ENCODE data around the gene SMC1B. TPM values are rescaled to one million over a fixed set of nuclear protein-coding genes. Genes with fewer than 3 reads are reported as not detected.

The SMC1B gene
- total RNA-seq, result under 1 TPM; 0.62 to 0.67 TPM

DNA sequence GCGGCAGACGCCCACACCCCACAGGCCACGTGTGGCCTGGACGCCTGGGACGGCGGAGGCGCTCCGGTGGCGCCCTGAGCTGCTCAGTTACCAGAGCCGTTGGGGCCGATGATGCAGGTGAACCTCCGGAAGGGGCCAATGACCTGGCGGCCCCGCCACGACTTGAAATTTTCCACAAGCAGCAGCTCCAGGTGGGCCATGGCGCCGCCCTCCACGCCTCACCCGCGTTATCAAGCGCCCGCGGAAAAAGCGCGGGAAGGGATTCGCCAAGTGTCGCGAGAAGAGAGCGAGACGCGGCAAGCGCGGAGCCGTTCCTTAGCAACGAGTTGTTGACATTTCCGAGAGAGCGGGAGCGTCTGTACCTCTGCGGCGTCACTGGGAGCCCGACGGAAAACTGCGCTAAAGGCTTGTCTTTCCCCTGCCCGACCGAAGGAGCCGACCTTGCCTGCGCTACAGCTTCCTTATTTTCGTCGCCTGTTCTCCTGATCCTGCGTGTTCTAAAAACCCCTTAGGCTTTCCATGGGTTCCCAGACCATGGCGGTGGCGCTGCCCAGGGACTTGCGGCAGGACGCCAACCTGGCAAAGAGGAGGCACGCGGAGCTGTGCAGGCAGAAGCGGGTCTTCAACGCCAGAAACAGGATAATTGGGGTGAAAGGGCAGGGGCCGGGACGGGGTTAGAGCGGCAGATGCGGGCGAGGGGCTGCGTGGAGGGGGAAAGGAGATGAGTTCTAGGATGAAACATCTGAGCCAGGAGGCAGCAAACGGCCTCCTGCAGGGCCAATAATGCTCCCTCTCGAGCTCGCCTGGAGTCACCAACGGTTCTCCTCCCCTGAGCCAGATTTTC lies at the start of gene SMC1B, which contains the start of gene RIBC2:
Gene SMC1B, minus strand, starts transcription at position 232 of the 844 bp plus-strand sequence. Its CDS starts 32 bp downstream, at position 200.
Gene RIBC2, plus strand, starts transcription at position 326 of the 844 bp plus-strand sequence. Its CDS starts 194 bp downstream, at position 520.
- CTCF ChIA-PET, result interaction anchor here (0.5 to 1.1 kb wide), 4 partner anchors 23 to 101 kb away, joined by 3 to 4 read pairs (median 4); no protein-coding TSS in a partner anchor
- Mint-ChIP-seq H3K9me3 (ENCODE audit: low read depth) (no peaks in the 10 kb centered on the region), H3K4me3 (peak within 1 kb of the TSS; percentile 78), H3K36me3 (ENCODE audit: low read depth) (peaks cover 6% of the 10 kb centered on the region), H3K27me3 (peaks cover 8% of the 10 kb centered on the region), H3K27ac (peak within 1 kb of the TSS; percentile 75), H3K4me1 (peaks cover 10% of the 10 kb centered on the region)
- peak; percentile 93 for DNase-seq
- intact Hi-C loops (cut with DNase I, micrococcal nuclease), result loop anchor here in 1 of 2 experiments (1.0 kb wide), 4 partner anchors 22 to 194 kb away; partner anchors contain the start of gene FAM118A
- peak; percentile 96 for ATAC-seq
- POLR2A ChIA-PET, result interaction anchor here (1.1 kb wide), 1 partner anchor 91 kb away, joined by 4 read pairs; no protein-coding TSS in a partner anchor

GRCh38 chr22:45462034-45462655 lies 48.7 kb upstream of the SMC1B start:
- ATAC-seq, result no peak
- Mint-ChIP-seq H3K4me1 (no peaks in the 10 kb centered on the region), H3K27me3 (peaks cover 6% of the 10 kb centered on the region), H3K4me3 (no peak overlapping the region), H3K9me3 (ENCODE audit: low read depth) (peaks cover 3% of the 10 kb centered on the region), H3K27ac (no peak overlapping the region), H3K36me3 (ENCODE audit: low read depth) (no peaks in the 10 kb centered on the region)
- DNase-seq, result no peak
- intact Hi-C loops (cut with DNase I, micrococcal nuclease), result no loop called here
- ChIA-PET POLR2A (no interaction called here), CTCF (interaction anchor here (0.5 to 0.6 kb wide), 2 partner anchors 192 to 272 kb away, joined by 3 to 4 read pairs; no protein-coding TSS in a partner anchor)

GRCh38 chr22:45460288-45461109 lies 47.1 kb upstream of the SMC1B start:
- ChIA-PET POLR2A (no interaction called here), CTCF (interaction anchor here (0.7 kb wide), 1 partner anchor 12 kb away, joined by 3 read pairs; no protein-coding TSS in a partner anchor)
- DNase-seq, result no peak
- Mint-ChIP-seq H3K27ac (no peak overlapping the region), H3K36me3 (ENCODE audit: low read depth) (no peaks in the 10 kb centered on the region), H3K27me3 (peaks cover 6% of the 10 kb centered on the region), H3K9me3 (ENCODE audit: low read depth) (no peaks in the 10 kb centered on the region), H3K4me1 (no peaks in the 10 kb centered on the region), H3K4me3 (no peak overlapping the region)
- no peak for ATAC-seq
- intact Hi-C loops (cut with DNase I, micrococcal nuclease), result no loop called here

GRCh38 chr22:45459235-45459634 lies 45.8 kb upstream of the SMC1B start:
- intact Hi-C loops (cut with DNase I, micrococcal nuclease), result no loop called here
- H3K4me3 Mint-ChIP-seq, result no peak overlapping the region

DNA sequence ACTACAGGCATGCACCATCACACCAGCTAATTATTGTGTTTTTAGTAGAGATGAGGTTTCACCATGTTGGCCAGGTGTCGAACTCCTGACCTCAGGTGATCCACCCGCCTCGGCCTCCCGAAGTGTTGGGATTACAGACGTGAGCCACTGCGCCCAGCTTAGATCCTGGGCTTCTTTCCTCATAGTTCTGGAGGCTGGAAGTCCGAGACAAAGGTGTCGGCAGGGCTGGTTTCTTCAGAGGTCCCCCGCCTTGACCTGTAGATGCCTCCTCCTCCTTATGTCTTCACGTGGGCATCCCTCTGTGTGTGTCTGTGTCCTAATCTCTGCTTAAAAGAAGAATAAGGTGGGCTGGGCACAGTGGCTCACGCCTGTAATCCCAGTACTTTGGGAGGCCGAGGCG lies 45.1 kb upstream of the SMC1B start:
- Mint-ChIP-seq H3K27me3 (no peaks in the 10 kb centered on the region), H3K4me1 (no peaks in the 10 kb centered on the region), H3K27ac (no peak overlapping the region), H3K9me3 (ENCODE audit: low read depth) (no peaks in the 10 kb centered on the region), H3K36me3 (ENCODE audit: low read depth) (no peaks in the 10 kb centered on the region), H3K4me3 (no peak overlapping the region)
- ChIA-PET POLR2A (no interaction called here), CTCF (no interaction called here)
- ATAC-seq (no peak), DNase-seq (no peak)
- intact Hi-C loops (cut with DNase I, micrococcal nuclease), result no loop called here

More at GRCh38 chr22:45459235-45459634, 45.8 kb upstream of the SMC1B start:
- Mint-ChIP-seq H3K36me3 (ENCODE audit: low read depth) (no peaks in the 10 kb centered on the region), H3K9me3 (ENCODE audit: low read depth) (no peaks in the 10 kb centered on the region), H3K27me3 (peaks cover under 1% of the 10 kb centered on the region), H3K27ac (no peak overlapping the region), H3K4me1 (no peaks in the 10 kb centered on the region)
- ChIA-PET POLR2A (no interaction called here), CTCF (no interaction called here)
- no peak for ATAC-seq
- DNase-seq, result no peak

GRCh38 chr22:45456811-45457210 lies 43.4 kb upstream of the SMC1B start:
- CTCF ChIA-PET, result no interaction called here
- DNase-seq, result no peak
- no peak for ATAC-seq
- H3K36me3 Mint-ChIP-seq (ENCODE audit: low read depth), result no peaks in the 10 kb centered on the region
- H3K4me3 Mint-ChIP-seq, result no peak overlapping the region
- H3K27ac Mint-ChIP-seq, result no peak overlapping the region
- no peaks in the 10 kb centered on the region for H3K27me3 Mint-ChIP-seq
- intact Hi-C loops (cut with DNase I, micrococcal nuclease), result no loop called here
- H3K9me3 Mint-ChIP-seq (ENCODE audit: low read depth), result no peaks in the 10 kb centered on the region
- H3K4me1 Mint-ChIP-seq, result no peaks in the 10 kb centered on the region
- POLR2A ChIA-PET, result no interaction called here

DNA sequence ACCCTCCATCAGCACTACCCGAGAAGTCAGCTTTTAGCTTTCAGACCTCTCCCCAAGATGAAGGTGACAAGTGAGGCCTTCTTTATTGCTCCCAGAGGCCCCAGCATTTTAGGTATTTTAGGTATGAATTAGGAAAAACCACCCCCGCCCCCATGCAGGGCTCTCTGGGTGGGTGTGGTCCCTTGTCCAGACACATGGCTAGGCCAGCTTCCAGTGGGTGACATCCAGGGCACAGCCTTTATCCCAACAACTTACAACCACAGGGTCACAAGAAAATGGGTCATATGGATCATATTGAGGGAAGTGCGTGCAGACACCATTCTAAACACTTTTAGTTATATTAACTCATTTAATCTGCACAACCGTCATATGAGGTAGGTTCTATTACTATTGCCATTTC lies 42.2 kb upstream of the SMC1B start:
- ATAC-seq (no peak), DNase-seq (no peak)
- Mint-ChIP-seq H3K27ac (no peak overlapping the region), H3K36me3 (ENCODE audit: low read depth) (no peaks in the 10 kb centered on the region), H3K4me1 (no peaks in the 10 kb centered on the region), H3K27me3 (no peaks in the 10 kb centered on the region), H3K9me3 (ENCODE audit: low read depth) (no peaks in the 10 kb centered on the region), H3K4me3 (no peak overlapping the region)
- CTCF ChIA-PET, result interaction anchor here (0.9 kb wide), 1 partner anchor 18 kb away, joined by 4 read pairs; no protein-coding TSS in a partner anchor
- POLR2A ChIA-PET, result no interaction called here
- intact Hi-C loops (cut with DNase I, micrococcal nuclease), result no loop called here

GRCh38 chr22:45455212-45455611 lies 41.8 kb upstream of the SMC1B start:
- ATAC-seq, result no peak
- ChIA-PET POLR2A (no interaction called here), CTCF (interaction anchor here (0.9 kb wide), 1 partner anchor 19 kb away, joined by 4 read pairs; no protein-coding TSS in a partner anchor)
- DNase-seq, result no peak
- H3K36me3 Mint-ChIP-seq (ENCODE audit: low read depth), result no peaks in the 10 kb centered on the region
- intact Hi-C loops (cut with DNase I, micrococcal nuclease), result no loop called here
- no peaks in the 10 kb centered on the region for H3K27me3 Mint-ChIP-seq
- H3K9me3 Mint-ChIP-seq (ENCODE audit: low read depth), result no peaks in the 10 kb centered on the region
- H3K4me3 Mint-ChIP-seq, result no peak overlapping the region
- no peaks in the 10 kb centered on the region for H3K4me1 Mint-ChIP-seq
- no peak overlapping the region for H3K27ac Mint-ChIP-seq

DNA sequence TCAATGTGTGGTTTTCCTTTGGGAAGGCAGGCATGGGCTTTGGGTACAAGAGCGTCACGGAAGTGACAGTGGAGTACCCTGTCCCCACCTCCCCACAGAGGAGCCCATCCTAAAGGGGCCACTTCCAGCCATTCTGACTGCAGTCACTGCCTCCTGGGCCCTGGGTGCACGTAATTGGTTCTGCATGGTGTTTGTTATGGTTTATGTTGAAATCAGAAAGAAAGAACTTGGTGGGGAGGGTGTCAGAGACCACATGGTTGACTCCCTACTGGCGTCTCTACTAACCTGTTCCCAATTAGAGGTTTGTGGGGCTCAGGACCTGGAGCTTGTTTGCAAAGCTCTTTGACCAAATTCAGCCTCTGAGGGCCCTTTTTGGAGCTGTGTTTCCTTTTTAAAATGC lies 40.9 kb upstream of the SMC1B start:
- DNase-seq (no peak), ATAC-seq (no peak)
- CTCF ChIA-PET, result no interaction called here
- Mint-ChIP-seq H3K4me1 (no peaks in the 10 kb centered on the region), H3K27ac (no peak overlapping the region), H3K27me3 (no peaks in the 10 kb centered on the region), H3K9me3 (ENCODE audit: low read depth) (no peaks in the 10 kb centered on the region), H3K36me3 (ENCODE audit: low read depth) (no peaks in the 10 kb centered on the region), H3K4me3 (no peak overlapping the region)
- intact Hi-C loops (cut with DNase I, micrococcal nuclease), result no loop called here
- POLR2A ChIA-PET, result no interaction called here

GRCh38 chr22:45453764-45454163 lies 40.4 kb upstream of the SMC1B start:
- Mint-ChIP-seq H3K27me3 (no peaks in the 10 kb centered on the region), H3K4me3 (no peak overlapping the region), H3K4me1 (no peaks in the 10 kb centered on the region), H3K27ac (no peak overlapping the region), H3K9me3 (ENCODE audit: low read depth) (no peaks in the 10 kb centered on the region), H3K36me3 (ENCODE audit: low read depth) (no peaks in the 10 kb centered on the region)
- ATAC-seq (no peak), DNase-seq (no peak)
- intact Hi-C loops (cut with DNase I, micrococcal nuclease), result no loop called here
- ChIA-PET CTCF (no interaction called here), POLR2A (no interaction called here)

DNA sequence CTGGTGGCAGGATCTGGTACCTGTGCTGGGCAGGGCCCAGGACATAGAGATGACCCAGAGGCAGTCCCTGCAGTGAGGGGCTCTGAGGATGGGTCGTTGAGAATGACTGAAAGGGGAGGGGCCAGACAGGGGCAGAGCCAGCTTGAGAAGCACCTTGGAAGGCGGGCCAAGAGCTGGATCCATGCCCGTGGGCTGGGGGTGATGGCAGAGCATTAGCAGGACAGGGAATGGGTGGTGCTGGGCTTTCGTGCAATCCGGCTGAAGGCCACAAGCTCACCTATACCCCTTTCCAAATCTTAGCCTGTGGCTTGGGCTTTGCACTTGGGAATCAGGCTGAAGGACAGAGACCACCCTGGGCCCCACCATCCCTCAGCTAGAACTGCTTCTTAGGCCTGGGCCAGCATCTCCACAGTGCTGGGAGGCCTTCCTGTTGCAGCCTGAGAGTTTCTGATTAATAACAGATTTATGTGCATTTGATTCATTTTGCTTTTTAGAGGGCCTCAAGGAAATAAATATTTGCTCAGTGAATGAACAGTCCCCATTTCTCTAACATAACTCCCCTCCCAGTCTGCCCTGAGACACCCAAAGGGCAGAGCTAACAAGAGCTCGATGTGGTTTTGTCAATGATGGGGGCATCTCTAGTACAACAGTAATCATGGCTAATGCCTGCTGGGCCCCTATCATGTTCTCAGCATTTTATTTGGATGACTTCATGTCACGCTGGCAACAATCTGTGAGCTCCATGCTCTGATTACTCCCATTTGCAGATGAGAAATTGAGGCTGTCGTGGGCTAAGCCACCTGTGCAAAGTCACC lies 39.4 kb upstream of the SMC1B start:
- no peak for DNase-seq
- Mint-ChIP-seq H3K27me3 (no peaks in the 10 kb centered on the region), H3K4me1 (no peaks in the 10 kb centered on the region), H3K4me3 (no peak overlapping the region), H3K9me3 (ENCODE audit: low read depth) (no peaks in the 10 kb centered on the region), H3K27ac (no peak overlapping the region), H3K36me3 (ENCODE audit: low read depth) (no peaks in the 10 kb centered on the region)
- no peak for ATAC-seq
- ChIA-PET CTCF (no interaction called here), POLR2A (no interaction called here)
- intact Hi-C loops (cut with DNase I, micrococcal nuclease), result no loop called here

All from activated CD4-positive, alpha-beta T cell treated with anti-CD3 and anti-CD28 coated beads for 36 hours (primary cell).